ENCODE measurements around the gene SMLR1.
"Not testable (repeated sequence)": the region's sequence is repeated elsewhere in the genome, so short reads cannot be mapped to it uniquely, and the experiment has no call there.

The SMLR1 gene

DNA sequence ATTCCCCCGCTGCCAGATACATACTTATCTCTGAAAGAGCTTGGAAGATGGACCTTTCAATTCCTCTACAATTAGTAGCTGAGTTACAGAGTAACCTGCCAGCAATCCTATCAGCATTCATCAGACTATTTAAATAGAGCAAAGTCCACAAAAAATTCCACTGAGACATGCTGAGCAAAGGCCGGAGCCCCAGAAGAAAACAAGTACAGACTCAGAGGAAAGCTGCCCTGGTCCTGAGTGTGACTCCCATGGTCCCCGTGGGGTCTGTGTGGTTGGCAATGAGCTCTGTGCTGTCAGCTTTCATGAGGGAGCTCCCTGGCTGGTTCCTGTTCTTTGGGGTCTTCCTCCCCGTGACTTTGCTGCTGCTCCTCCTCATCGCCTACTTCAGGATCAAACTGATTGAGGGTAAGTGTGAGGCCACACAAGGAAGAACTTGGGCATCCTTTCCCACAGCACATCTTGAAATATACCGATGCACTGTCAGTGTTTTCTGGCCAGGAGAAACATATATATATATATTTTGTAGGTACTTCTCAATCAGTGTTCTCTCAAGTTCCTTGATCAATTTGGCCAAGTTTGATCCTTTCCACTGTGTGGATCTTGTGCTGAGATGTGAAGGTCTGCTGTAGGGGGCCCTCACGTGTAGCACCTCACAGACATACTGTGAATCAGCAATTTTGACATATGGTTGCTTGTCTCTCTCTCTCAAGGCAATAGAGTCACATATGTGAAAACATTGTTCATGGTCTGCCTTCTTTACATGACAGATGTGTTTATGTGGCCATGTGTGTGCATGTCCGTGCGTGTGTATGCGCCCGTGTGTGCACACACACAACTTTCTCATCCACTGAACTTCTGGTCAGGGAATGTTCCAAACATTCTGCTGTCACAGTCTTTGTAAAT lies at the start of gene SMLR1:
Gene SMLR1 (plus strand): TSS at position 160 of the 903 bp plus-strand sequence. CDS start 8 bp downstream, at position 168.
- DNase-seq (ENCODE audit: low read depth, low spot score), result no peak

DNA sequence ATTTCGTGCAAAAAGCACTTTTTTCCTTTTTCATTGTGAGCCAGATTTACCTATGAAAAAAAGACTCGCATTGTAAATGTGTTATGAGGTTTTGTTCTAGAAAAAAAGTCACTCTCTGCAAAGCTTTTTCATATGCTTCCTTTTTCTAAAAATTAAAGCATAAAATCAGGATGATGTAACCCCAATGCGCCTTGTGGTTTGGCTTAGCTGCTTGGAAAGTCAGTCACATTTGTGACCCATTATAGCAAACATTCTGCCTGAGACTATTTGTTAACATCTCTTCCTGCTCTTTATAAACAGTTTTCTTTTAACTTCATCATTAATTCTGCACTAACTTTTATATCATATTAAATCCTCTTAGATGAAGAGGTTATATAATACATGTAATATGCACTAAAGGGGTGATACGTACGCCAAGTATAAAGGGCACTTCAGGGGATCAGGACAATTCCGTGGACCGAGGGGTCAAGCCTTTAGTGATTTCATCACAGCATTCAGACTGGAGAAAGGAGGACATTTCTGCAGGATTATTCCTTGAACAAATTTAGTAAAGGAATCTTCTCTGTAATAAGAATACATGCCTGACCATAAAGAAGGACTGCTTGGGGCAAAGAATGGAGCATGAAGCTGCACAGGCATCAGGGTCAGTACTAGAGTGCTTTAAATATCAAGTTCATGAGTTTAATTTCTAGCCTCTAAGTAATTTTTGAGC lies 48.1 kb upstream of the SMLR1 start:
- DNase-seq (ENCODE audit: low read depth, low spot score), result peak; percentile 52

DNA sequence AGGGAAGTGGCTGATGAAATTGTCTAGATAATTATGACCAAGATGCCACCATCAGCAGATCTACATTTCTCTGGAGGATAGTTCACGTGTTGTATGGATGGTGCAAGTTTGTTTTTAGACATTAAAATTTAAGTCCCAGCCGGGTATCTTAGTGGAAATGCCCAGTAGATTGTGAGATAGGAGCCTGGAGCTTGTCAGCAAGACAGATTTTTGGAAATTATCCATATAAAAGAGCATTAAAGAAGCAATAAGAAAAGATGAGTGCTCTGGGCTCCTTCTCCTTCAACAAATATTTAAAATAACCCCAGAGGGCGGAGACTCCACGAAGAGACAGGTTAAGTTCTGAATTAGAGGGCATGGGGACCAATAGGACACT lies 47.6 kb upstream of the SMLR1 start:
- DNase-seq (ENCODE audit: low read depth, low spot score), result no peak

DNA sequence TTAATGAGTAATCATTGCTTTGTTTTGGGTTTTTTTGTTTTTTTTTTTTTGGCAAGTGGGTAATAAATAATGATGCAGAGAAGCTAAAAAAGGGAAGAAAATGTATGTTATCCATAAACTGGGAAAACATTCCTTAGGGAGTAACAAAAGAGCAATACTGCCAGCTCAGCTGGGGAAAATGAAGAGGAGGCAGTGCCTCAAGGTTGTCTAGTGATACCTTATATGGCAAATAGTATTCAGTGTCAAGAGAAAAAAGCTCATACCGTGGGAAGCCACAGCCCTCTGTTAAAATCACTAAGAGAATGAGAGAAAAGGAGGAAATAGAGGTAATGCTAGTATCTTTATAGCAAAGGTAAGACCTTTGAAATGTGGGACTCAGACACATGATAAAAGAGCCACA lies 47.1 kb upstream of the SMLR1 start:
- DNase-seq (ENCODE audit: low read depth, low spot score), result no peak

DNA sequence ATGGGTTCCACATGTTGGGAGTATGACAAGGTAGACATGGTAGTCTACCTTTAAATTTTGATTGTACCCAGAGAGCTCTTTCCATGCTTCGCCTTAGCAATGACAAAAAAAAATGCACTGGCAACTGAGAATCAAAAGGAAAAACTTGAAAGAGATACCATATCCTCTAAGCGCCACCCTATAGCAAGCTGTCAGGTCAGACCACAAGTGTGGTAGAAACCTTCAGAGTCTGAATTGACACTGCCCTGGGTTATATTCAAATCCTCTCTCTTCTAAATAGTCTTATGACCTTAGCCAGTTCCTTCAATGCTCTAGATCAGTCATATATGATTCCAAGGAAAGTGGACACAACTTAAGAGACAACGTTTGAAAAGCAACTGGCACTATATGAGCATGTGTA lies 45.6 kb upstream of the SMLR1 start:
- no peak for DNase-seq (ENCODE audit: low read depth, low spot score)

DNA sequence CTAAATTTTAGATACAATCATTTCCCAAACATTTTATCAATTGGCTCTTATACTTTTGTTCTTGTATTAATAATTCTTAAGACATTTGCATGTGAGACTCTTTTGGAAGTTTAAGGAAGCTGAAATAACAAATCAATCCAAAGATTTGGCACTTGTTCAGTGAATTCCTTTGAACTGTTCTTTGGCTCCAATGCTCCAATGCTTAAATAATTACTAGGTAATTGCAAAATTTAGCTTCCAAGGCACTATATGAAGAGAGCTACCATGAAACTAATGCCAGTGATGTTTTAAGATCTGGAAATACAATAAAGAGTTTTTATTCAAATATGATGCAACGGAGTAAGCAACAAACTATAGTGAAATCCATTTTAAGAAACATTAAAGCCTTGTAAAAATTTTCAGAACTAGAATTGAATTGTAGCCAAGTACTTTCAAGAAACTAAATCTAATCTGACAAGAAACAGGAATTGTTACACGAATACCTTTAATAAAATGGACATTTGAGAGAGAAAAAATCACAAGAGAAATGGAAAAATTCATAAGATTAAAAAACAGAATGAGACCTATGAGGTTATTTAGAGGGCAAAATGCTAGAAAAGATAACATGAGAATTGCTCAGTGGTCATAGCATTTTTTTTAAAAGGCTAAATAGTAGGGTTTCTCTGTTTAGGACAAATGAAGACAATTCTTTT lies 43.6 kb upstream of the SMLR1 start:
- peak; percentile 34 for DNase-seq (ENCODE audit: low read depth, low spot score)

DNA sequence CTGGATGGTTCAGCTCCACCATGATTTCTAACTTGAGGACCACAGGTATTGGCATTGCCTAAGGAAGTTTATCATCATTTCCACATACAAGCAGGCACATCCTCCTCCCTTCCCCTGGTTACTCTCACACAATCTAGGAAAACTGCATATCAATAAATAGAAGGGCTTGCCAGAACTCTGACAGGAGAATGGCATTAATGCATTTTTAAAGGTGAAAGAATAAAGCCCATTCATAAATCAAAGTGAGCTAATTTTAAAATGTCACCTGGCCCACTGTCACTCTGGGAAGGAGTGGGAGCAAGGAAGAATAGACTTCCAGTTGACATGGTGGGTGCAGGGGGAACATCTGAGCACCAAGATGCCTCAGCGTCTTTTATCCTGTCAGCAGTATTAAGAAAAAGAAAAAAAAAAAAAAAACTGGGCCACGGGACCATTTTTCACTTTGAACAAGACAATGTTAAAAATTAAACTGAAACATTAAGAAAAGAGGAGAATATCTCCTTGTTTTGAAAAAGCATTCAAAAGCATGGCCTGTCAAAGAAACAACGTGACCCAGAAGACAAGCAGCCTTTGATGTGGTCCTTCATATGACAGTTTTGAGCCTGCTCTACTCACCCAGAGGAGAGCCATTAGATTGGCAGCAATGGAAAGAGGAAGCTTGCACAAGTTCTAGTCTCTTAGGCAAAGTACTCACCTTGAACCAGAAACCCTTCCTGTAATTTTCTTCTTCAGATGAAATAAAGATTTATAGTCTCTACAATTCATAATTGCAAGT lies 39.3 kb upstream of the SMLR1 start:
- DNase-seq (ENCODE audit: low read depth, low spot score), result no peak

DNA sequence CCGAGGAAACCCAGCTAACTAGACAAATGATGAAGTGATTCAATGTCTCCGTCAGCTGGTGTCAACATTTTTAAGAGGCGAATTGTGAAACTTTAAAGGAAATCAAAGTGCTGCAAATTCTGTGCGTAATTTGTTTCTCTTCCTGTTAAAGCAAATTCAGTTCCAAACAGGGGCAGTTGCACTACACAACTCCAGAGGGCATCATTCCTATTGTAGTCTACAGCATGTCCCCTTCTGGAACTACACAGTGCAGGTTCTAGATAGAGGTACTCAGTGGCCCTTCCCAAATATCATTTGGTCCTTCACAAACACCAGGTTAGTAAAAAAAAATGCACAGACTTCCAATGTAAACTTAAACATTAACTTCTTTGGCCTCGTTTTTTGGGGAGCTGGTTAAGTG lies 38.3 kb upstream of the SMLR1 start:
- no peak for DNase-seq (ENCODE audit: low read depth, low spot score)

DNA sequence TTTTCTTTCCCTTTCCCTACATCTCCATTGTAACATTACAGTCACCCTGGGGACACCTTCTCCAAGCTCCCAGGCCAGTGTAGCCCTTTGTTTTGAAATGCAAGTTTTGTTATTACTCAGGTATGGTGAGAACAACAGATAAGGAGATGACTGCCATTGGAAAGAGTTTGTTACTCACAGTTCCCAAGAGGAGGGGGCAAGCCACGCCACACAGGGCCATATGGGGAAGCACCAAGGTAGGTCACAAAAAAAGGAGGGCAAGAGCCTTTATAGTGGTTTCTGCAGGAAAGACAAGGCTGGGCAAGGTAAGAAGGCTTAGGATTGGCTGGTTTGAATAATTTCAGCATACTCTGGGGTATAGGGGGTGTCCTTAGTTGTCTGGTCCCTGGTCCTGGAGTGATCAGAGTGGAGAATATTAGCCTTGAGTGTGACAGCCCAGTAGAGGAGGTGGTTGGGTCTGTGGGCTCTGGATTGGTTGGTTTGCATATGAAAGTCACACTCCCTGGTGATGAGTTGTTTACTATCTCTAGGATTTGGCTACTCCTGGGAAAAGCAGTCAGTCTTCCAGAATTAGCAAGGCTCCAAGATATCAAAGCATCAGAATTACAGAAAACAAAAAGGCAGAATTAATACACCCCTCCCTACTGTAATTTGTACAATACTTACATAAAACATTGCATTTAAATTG lies 33.1 kb upstream of the SMLR1 start:
- no peak for DNase-seq (ENCODE audit: low read depth, low spot score)

DNA sequence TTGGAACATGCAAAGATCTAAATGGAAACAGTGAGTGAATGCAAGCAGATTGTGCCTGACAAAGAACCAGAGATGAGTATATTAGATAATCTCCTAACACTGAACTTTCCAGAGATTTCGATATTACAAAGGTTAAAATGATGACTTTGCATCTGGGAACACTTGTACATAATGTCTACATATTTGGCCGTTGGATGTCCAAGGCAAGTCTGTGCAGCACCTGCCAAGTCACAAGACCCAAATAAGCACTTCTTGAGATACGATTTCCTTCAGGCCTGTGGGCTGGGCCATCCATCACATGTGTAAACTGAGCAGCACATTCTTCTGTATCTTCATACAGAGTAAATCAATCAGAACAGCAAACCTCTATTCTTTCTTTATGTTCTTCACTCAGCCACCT lies 32.5 kb upstream of the SMLR1 start:
- DNase-seq (ENCODE audit: low read depth, low spot score), result no peak

DNA sequence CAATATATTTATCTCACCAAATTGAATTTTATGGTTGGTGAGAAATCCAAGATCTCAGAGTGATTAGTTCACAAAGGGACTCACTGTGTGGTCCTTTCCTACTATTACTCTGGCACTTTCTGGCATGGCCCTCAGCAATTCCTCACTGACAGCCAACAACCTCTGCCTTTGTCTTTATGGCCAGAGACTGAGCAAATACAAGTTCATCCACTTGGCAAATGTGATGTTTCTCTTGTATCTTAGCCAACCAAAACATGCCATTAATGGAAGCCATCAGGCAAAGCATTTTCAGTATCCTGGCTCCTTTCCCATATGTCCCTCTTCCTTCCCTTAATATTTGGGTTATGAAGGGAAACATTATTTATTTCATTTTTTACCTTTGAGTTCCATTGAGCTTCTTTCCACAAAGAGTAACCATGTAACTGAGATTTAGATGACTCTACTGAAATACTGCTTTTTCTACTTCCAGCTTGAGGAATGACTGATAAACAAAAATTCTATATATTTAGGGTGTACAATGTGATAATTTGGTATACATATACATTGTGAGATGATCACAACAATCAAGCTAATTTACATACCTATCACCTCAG lies 30.8 kb upstream of the SMLR1 start:
- DNase-seq (ENCODE audit: low read depth, low spot score), result peak; percentile 81

DNA sequence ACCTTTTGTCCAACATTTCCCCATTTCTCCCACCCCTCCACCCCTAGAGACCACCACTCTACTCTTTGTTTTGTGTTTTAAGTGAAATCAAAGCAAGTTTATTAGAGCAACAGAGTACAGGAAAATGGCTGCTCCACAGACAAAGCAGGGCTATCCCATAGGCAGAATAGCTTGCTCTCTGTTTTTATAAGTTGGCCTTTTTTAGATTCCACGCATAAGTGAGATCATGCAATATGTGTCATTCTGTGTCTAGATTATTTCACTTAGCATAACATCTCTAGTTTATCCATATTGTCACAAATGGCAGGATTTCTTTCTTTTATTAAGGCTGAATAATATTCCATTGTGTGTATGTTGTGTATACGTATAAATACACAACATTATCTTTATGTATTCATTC lies 30.1 kb upstream of the SMLR1 start:
- DNase-seq (ENCODE audit: low read depth, low spot score), result no peak

DNA sequence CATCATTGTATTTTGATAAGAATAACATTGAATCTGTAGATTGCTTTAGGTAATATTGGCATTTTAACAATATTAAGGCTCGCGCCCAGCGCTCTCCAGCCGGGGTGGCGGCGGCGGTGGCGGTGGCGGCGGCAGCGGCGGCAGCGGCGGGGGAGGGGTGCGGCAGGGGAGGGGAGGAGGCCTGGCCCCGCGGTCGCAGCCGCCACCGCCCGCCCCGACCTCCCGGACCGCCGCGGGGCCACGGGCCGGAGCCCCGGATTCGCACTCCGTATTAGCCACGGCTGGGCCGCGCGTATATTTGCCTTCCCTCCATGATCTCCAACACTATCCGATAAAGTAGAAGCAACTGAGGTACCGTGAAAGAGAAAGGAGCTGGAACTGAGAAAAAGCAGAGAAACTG lies 25.8 kb upstream of the SMLR1 start:
- DNase-seq (ENCODE audit: low read depth, low spot score), result not testable (repeated sequence)

DNA sequence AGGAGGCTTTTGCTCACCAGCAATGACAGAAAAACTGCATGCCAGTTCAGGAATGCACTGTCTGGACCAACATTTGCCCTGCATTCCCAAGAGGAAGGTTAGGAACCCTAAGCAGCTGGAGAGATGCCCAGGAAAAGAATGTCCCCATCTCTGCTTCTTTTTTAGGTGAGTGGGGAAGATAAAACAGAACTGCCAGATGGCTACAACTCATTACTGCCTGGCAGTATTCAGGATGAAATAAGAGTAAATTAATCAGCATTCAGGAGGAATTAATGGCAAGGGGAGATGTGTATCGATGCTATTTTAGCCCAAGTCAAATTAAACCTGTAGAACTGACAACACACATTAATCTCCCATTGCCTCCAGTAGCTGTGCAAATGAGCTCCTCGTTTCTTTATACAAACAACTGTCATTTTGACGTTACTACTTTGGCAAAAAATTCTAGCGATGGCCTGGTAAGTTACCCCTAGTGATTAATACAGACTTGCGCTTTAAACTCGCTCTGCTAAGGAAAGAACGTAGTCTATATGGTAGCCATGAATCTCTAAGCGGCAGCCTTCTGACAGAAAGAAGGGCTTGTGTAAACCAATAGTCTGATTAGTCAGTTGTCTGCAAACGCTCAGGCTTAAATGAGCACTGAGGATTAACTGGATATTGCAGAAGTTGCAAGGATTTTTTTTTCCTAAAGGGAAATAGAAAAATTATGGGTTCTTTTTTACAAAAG lies 16.7 kb upstream of the SMLR1 start:
- DNase-seq (ENCODE audit: low read depth, low spot score), result peak; percentile 46

DNA sequence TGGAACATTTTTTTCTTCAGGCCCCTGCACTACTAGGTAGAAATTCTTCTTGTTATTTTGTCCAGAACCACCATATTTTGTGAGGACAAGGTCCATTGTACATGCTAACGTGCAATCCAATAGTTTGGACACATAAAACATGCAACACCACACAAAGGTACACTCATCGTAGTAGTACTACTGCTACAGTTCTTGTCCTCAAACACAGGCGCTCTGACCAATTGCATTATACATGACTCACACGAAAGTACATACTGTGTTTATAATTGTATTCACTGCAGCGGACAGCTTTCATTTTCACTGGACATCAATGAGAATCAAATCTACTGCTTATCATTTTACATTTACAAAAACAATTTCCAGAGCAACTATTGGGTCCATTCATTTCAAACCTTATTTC lies 15.3 kb upstream of the SMLR1 start:
- no peak for DNase-seq (ENCODE audit: low read depth, low spot score)

DNA sequence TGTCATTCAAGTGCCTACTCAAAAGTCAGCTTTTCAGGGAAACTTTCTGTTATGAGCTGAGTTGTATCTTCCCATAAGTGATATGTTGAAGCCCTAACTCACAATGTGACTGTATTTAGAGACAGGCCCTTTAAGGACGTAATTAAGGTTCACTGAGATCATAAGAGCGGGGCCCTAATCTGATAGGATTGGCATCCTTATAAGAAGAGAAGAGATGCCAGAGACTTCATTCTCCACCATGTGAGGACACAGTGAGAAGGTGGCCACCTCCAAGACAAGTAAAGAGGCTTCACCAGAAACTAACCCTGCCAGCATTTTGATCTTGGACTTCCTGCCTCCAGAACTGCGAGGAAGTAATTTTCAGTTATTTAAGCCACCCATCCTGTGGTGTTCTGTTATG lies 12.7 kb upstream of the SMLR1 start:
- DNase-seq (ENCODE audit: low read depth, low spot score), result no peak

DNA sequence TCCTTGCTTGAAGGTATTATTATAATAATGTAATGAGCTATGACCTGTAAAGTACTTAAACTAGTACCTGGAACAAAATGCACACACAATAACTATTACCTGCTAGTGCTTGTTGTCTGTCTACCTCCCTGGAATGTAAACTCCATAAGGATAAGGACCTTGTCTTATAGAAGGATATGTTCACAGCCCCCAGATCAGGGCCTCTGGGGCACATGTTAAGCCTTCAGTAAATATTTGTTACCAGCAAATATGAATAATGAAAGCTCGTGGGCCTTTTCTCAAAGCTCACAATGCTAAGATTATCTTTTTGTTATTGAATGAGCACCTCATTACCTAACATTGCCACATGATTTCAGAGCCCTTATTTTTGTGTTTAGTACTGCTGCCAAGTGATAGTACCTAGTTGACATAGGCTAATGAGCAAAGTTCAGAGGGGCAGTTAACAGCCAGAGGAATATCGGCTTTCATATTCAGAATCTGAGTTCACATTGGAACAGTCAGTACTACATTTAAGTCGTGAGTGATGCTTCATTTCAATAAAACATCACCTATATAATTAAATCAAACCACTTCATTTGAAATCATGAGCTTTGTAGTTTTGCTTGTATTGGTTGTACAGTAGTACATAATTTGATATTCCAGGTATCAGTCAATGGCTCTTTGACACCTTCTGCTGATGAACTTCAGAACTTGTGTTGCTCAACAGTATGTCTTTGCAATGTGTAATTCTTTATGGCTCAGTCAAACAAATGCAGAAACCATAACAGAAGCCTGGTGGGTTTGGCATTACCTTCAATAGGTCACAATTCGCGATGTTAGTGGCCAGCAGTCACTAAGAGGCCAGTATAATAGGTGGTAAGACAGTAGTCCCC lies 11.8 kb upstream of the SMLR1 start:
- DNase-seq (ENCODE audit: low read depth, low spot score), result no peak

DNA sequence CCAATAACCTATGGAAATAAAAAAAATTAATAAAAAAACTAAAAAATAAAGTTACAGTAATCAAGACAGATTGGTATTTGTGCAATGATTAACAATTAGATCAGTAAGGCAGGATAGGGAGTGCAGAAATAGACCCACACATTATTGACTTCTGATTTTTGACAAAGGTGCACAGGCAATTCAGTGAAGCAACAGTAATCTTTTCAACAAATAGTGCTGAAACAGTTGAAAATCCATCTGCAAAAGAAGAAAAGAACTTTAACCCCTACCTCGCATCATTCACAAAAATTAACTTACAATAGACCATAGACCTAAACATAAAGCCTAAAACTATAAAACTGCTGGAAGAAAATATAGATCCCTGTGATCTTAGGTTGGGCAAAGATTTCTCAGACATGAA lies 4.5 kb upstream of the SMLR1 start:
- DNase-seq (ENCODE audit: low read depth, low spot score), result no peak

Measured in astrocyte of the hippocampus (primary cell).